ENCODE data around the gene CD22. TPM values are rescaled to one million over a fixed set of nuclear protein-coding genes. Genes with fewer than 3 reads are reported as not detected.

CD22 gene
- total and polyA plus RNA-seq, 2 of the 13 experiments (the other 11 are each of a cell fraction or from before 2014, with no cell fraction given): 0.71 to 1.7 TPM

DNA sequence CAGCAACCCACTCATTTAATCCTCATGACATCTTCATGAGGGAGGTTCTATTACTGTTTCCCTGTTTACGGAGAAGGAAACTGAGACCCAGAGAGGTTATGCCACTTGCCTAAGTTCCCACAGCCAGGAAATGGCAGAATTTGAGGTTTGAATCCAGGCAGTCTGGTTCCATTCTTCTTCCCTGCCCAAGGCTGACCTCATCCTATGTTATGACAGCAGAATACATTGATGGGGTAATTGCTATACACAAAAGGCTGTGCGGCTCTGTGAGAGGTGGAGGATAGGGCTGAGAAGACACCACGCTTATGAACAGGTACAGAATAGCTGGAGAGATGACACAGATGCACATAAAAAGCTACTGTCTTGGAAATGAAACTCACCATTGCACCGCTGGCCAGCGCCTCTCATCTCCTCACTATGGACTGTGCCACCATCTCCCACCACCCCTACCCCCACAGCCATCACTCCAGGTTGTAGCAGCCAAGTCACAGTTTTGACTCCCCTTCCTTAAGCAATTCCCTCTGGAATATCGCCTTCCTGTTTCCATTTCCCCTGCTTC, 25.6 kb upstream of the CD22 start:
- ATAC-seq (no peak), DNase-seq (ENCODE audit: low spot score) (no peak), FAIRE-seq (no peak)
- whole genome bisulfite sequencing (ENCODE audit: low lambda C conversion rate): 91% methylated on average over 6 of the region's 6 CpGs
- Histone ChIP-seq H2AFZ (ENCODE audit: low read length) (no peak overlapping the region), H3K36me3 (replicated peaks in 1 of 2; ENCODE audit: control insufficient read depth in 1 of 2, insufficient read depth in 2 of 2, low read length in 2 of 2) (no peaks in the 10 kb centered on the region), H3K27ac (ENCODE audit: extremely low read length, insufficient read depth, low read length) (no peak overlapping the region), H3K27me3 (ENCODE audit: control insufficient read depth in 1 of 2, insufficient read depth in 2 of 2, low read length in 2 of 2) (no peaks in the 10 kb centered on the region), H3K4me1 (ENCODE audit: insufficient read depth, low read length) (peaks cover 39% of the 10 kb centered on the region), H3K4me2 (ENCODE audit: low read depth, low read length) (no peak overlapping the region), H3K4me3 (replicated peaks in 1 of 3; ENCODE audit: insufficient read depth in 1 of 3, low read depth in 2 of 3, low read length in 3 of 3) (no peak overlapping the region), H4K20me1 (ENCODE audit: insufficient read depth, low read length) (no peaks in the 10 kb centered on the region), H3K79me2 (ENCODE audit: insufficient read depth, low read length) (no peaks in the 10 kb centered on the region), H3K9ac (ENCODE audit: insufficient read depth, low read depth, low read length) (no peak overlapping the region), H3K9me3 (ENCODE audit: low read length) (no peaks in the 10 kb centered on the region)
- in situ Hi-C loops (cut with HindIII; ENCODE audit: extremely low pct_ligation_motif_present, low pct_unique_long_range_greater_than_20kb) (no loop called here), intact Hi-C loops (cut with micrococcal nuclease; ENCODE audit: unreplicated experiment) (no loop called here)
- POLR2A ChIA-PET: no interaction called here
- CTCF ChIA-PET (ENCODE audit: low intra/inter-chr PET ratio, low total read pairs): no interaction called here
- TF ChIP-seq NR2F6 (IDR thresholded peaks at IDR 0.05) (no peak), NR2F6 (CRISPR knock-in tag; IDR thresholded peaks at IDR 0.05) (no peak), NAIF1 (CRISPR knock-in tag; IDR thresholded peaks at IDR 0.05; ENCODE audit: borderline replicate concordance) (no peak), ZBTB38 (CRISPR knock-in tag; IDR thresholded peaks at IDR 0.05) (no peak), ZNF124 (CRISPR knock-in tag; IDR thresholded peaks at IDR 0.05) (no peak)
- TF ChIP-seq, protein P1, sequence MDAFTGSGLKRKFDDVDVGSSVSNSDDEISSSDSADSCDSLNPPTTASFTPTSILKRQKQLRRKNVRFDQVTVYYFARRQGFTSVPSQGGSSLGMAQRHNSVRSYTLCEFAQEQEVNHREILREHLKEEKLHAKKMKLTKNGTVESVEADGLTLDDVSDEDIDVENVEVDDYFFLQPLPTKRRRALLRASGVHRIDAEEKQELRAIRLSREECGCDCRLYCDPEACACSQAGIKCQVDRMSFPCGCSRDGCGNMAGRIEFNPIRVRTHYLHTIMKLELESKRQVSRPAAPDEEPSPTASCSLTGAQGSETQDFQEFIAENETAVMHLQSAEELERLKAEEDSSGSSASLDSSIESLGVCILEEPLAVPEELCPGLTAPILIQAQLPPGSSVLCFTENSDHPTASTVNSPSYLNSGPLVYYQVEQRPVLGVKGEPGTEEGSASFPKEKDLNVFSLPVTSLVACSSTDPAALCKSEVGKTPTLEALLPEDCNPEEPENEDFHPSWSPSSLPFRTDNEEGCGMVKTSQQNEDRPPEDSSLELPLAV (CRISPR knock-in tag; conservative IDR thresholded peaks at IDR 0.05; ENCODE audit: low read depth): no peak
- no TSS peak for BruUV-seq (replicated peaks)

DNA sequence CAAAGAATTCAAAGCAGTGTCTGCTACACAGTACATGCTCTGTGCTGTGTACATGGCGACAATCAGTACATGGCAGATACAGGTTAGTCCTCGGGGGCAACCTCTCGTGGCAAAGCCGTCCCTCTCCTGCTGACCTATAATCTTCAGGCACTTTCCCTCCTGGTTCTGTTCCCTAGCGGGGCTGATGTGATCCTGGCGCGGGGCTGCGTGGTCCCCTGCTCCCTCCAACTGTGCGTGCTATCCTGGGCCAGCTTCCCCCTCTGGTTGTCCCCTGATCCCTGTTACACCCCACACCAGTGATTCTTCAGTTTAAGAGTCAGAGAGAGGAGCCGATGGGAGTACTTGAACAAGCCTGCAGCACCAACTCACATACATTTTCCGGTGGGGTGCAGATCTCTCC, 25.0 kb upstream of the CD22 start:
- ChIA-PET POLR2A (no interaction called here), CTCF (ENCODE audit: low intra/inter-chr PET ratio, low total read pairs) (no interaction called here)
- Histone ChIP-seq H3K4me3 (replicated peaks in 1 of 3; ENCODE audit: insufficient read depth in 1 of 3, low read depth in 2 of 3, low read length in 3 of 3) (no peak overlapping the region), H3K4me1 (ENCODE audit: insufficient read depth, low read length) (peaks cover 45% of the 10 kb centered on the region), H3K4me2 (ENCODE audit: low read depth, low read length) (no peak overlapping the region), H3K36me3 (replicated peaks in 1 of 2; ENCODE audit: control insufficient read depth in 1 of 2, insufficient read depth in 2 of 2, low read length in 2 of 2) (no peaks in the 10 kb centered on the region), H3K9me3 (ENCODE audit: low read length) (no peaks in the 10 kb centered on the region), H2AFZ (ENCODE audit: low read length) (no peak overlapping the region), H3K27ac (ENCODE audit: extremely low read length, insufficient read depth, low read length) (no peak overlapping the region), H3K79me2 (ENCODE audit: insufficient read depth, low read length) (no peaks in the 10 kb centered on the region), H4K20me1 (ENCODE audit: insufficient read depth, low read length) (no peaks in the 10 kb centered on the region), H3K9ac (ENCODE audit: insufficient read depth, low read depth, low read length) (no peak overlapping the region), H3K27me3 (ENCODE audit: control insufficient read depth in 1 of 2, insufficient read depth in 2 of 2, low read length in 2 of 2) (no peaks in the 10 kb centered on the region)
- intact Hi-C loops (cut with micrococcal nuclease; ENCODE audit: unreplicated experiment) (no loop called here), in situ Hi-C loops (cut with HindIII; ENCODE audit: extremely low pct_ligation_motif_present, low pct_unique_long_range_greater_than_20kb) (no loop called here)
- no peak for TF ChIP-seq TBX2 (CRISPR knock-in tag; IDR thresholded peaks at IDR 0.05; ENCODE audit: borderline replicate concordance)
- TF ChIP-seq, protein P2, sequence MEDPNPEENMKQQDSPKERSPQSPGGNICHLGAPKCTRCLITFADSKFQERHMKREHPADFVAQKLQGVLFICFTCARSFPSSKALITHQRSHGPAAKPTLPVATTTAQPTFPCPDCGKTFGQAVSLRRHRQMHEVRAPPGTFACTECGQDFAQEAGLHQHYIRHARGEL (CRISPR knock-in tag; IDR thresholded peaks at IDR 0.05): no peak
- DNase-seq (ENCODE audit: low spot score): no peak
- BruUV-seq (replicated peaks): no TSS peak
- ATAC-seq: no peak
- over 99% methylated on average over 11 of the region's 11 CpGs for WGBS (ENCODE audit: low lambda C conversion rate)
- FAIRE-seq: no peak

Measured in HepG2 (cell line).